HG02759 (cell line): ENCODE data around the gene NAALADL2.
"Not testable (repeated sequence)": the region's sequence is repeated elsewhere in the genome, so short reads cannot be mapped to it uniquely, and the experiment has no call there.

Experiments
- ATAC-seq: cut with Tn5 transposase; IDR thresholded peaks from one replicate; pipeline ENCODE4 v1.9.1; 2021; ENCODE audit warnings: mild to moderate bottlenecking, moderate library complexity; ENCODE audit not compliant: unreplicated experiment

Gene NAALADL2

GRCh38 chr3:175805825-175806224 lies 946.7 kb downstream of the NAALADL2 start:
- ATAC-seq, result no peak

- no peak for ATAC-seq
These were observed 948.0 kb downstream of the NAALADL2 start for GRCh38 chr3:175807175-175807574.

- no peak for ATAC-seq
These were observed 959.8 kb downstream of the NAALADL2 start for GRCh38 chr3:175818811-175819464.

DNA sequence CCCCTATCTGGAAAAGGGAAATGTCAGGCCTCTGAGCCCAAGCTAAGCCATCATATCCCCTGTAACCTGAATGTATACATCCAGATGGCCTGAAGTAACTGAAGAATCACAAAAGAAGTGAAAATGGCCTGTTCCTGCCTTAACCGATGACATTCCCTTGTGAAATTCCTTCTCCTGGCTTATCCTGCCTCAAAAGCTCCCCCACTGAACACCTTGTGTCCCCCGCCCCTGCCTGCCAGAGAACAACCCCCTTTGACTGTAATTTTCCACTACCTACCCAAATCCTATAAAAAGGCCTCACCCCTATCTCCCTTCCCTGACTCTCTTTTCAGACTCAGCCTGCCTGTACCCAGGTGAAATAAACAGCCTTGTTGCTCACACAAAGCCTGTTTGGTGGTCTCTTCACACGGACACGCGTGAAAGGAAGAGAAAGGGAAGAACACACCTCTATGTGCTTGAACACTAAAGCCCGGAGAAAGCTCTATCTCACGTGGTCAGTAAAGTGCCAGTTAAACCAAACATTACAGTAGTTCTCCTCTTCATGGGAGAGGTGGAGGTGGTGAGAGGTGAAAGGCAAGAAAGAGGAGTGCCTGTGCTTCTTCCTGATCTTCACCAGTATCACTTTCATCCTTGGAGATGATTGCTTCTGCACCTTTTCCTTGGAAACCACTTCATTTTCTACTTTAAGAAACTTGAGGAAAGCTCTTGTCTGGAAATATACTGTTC lies 963.8 kb downstream of the NAALADL2 start:
- ATAC-seq, result not testable (repeated sequence)

- not testable (repeated sequence) for ATAC-seq
These were observed 966.0 kb downstream of the NAALADL2 start for GRCh38 chr3:175825016-175825580.

- ATAC-seq, result no peak
These were observed 967.6 kb downstream of the NAALADL2 start for GRCh38 chr3:175826759-175827158.

DNA sequence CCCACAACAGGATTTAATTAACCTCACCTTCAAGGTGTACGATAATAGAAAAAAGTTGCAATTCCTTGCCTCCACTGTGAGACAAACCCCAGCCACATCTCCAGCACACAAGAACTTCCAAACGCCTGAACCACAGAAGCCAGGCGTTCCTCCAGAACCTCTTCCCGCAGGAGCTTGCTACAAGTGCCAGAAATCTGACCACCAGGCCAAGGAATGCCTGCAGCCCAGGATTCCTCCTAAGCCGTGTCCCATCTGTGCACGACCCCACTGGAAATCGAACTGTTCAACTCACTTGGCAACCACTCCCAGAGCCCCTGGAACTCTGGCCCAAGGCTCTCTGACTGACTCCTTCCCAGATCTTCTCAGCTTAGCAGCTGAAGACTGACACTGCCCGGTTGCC lies 970.7 kb downstream of the NAALADL2 start:
- ATAC-seq, result not testable (repeated sequence)

DNA sequence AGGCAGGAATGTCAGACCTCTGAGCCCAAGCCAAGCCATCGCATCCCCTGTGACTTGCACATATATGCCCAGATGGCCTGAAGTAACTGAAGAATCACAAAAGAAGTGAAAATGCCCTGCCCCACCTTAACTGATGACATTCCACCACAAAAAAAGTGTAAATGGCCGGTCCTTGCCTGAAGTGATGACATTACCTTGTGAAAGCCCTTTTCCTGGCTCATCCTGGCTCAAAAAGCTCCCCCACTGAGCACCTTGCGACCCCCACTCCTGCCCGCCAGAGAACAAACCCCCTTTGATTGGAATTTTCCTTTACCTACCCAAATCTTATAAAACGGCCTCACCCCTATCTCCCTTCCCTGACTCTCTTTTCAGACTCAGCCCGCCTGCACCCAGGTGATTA lies 976.6 kb downstream of the NAALADL2 start:
- not testable (repeated sequence) for ATAC-seq

- no peak for ATAC-seq
These were observed 977.5 kb downstream of the NAALADL2 start for GRCh38 chr3:175836617-175837016.

GRCh38 chr3:175837962-175838361 lies 978.8 kb downstream of the NAALADL2 start:
- ATAC-seq, result no peak

DNA sequence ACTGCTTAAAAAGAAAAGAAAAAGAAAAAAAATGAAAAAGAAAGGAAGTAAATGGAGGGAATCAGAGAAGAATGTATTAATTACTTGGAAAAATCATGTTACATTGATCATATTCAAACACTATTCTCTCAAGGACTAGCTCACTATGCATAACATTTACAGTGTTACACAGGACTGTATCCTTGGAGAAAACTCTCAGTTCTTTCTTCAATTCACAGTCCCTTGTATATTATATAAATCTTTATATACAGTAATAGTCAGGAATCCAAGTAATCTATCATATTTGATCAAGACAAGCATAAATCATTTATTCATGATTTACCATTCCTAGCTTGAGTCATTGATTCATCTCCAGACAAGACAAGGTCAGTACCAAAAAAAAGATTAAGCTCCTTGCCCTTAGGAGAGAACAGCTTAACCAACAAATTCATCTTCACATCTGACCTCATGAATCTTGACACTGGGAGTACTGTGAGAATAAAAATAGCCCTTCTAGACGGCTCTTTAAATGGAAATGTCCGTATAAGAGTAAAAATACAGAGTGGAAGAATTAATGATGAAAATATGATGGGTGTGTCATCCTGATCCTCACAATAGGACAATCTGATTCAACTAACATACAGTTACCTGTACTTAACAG lies 980.4 kb downstream of the NAALADL2 start:
- no peak for ATAC-seq

DNA sequence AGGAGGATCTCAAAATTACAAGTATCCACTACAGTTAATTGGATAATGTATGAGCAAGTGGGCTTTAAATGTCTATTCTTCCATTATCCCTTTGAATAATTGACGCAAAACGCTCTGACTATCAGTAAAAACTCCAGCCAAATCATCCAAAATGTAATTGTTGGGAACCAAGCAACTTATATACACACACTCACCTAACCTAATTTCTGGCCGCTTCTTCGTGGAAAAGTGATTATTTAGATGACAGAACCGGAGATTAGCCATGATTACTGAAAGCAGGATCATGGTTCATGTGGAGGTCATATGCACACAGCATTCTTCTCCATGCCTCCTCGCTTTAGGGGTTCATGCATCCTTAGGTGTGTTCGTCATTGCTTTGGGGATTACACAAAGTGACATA lies 992.4 kb downstream of the NAALADL2 start:
- no peak for ATAC-seq

GRCh38 chr3:175852560-175852959 lies 993.4 kb downstream of the NAALADL2 start:
- no peak for ATAC-seq

DNA sequence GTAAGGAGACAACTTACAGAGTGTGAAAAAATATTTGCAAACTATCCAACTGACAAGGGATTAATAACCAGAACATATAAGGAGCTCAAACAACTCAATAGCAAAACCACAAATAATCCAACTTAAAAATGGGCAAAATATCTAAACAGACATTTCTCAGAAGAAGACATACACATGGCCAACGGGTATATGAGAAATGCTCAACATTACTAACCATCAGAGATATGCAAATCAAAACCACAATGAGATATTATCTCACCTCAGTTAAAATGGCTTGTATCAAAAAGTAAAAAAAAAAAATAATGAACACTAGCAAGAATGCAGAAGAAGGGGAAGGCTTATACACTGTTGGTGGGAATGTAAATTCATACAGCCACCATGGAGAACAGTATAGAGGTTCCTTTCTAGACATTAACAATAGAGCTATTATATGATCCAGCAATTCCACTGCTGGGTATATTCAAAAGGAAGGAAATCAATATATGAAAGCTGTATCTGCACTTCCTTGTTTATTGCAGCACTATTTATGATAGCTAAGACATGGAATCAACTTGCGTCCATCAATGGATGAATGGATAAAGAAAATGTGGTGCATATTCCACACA lies 998.6 kb downstream of the NAALADL2 start:
- no peak for ATAC-seq
